Stimulated activated CD8-positive, alpha-beta memory T cell treated with anti-CD3 and anti-CD28 coated beads, Interleukin-12 subunit alpha, Interleukin-12 subunit beta, amount 100 ng/mL, for 1 hour (primary cell): ENCODE results near the gene PADI4.
"Not testable (repeated sequence)": the region's sequence is repeated elsewhere in the genome, so short reads cannot be mapped to it uniquely, and the experiment has no call there.

Experiments
- DNase-seq: peaks from one replicate; pipeline ENCODE4 v3.0.0-alpha.2; 2020; ENCODE audit warnings: low read depth

Gene PADI4

GRCh38 chr1:17314491-17314971 is 6.5 kb downstream of the PADI4 start:
- no peak for DNase-seq

DNA sequence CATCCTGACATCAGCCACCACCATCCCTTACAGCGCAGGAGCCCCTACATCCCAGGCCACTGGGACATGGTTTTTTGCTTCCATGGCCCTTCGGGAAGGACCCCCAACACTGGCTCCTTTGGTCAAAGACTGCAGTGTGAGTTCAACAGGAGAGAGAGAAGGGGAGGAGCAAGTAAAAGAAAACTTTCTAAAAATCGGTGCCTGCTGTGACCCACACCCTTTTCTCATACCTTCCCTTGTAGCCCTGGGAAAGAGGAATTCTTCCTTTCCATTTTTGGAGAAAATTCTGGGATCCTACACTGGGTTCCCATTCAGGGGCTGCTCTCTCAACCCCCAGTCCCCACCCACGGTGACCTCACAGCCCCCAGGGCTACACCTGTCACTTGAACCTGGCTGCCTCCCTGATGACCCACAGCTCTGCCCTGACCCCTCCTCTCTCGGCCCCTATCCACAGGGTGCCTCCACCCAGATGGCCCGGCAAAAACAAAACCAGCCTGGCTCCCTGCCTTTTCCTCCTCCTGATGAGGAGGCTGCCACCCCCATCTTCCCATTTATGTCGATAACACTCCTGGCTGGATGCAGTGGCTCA is 7.6 kb downstream of the PADI4 start:
- no peak for DNase-seq

DNA sequence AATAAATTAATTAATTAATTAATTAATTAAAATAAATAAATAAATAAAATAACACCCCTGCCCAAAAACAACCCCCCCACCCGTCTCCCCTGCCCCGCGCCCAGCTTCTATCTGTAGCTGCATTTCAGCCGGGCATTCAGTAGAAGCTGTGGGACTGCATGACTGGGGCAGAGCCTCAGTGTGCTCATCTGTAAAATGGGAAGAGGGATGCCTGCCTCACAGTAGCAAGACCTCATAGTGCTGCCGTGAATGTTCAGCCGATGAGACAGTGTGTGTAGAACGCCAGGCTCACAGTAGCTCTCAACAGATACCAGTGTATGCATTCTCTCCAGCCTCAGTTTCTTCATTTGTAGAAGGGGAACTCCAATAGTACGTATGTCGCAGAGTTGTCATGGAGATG is 8.7 kb downstream of the PADI4 start:
- DNase-seq = no peak

GRCh38 chr1:17318262-17318661 is 10.3 kb downstream of the PADI4 start:
- no peak for DNase-seq

GRCh38 chr1:17319561-17320350 is 11.8 kb downstream of the PADI4 start:
- DNase-seq = no peak

DNA sequence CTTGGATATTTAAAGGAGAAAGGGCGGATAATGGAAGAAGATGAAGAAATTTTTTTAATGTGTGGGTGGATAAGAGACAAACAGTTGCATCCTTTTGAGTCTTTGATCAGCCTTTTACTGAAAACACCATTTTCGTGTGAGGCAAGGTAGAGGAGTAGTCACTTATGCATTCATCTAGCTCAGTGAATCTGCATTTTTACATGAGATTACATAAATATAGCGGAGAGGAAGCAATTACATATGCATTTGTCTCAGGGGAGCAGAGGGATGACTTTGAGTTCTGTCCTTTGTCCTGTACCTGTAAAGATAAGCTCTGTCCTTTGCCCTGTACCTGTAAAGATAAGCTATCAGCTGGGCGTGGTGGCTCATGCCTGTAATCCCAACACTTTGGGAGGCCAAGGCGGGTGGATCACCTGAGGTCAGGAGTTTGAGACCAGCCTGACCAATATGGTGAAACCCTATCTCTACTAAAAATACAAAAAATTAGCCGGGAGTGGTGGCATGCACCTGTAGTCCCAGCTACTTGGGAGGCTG is 13.9 kb downstream of the PADI4 start:
- DNase-seq = not testable (repeated sequence)

DNA sequence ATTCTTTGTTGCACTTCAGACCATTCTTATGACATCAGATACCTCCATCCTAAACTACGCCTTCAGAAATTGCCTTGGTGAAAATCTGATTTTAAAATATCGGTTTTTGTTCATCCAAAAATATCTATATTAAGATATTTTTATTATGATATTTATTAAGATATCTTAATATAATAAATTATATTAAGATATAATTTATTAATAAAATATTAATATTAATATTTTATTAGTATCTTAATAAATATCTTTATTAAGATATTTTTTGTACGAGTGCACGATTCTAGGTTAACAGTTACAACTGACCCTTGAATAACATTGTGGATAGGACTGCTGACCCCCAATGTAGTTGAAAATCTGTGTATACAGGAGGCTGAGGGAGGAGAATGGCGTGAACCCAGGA is 20.9 kb downstream of the PADI4 start:
- DNase-seq = no peak

DNA sequence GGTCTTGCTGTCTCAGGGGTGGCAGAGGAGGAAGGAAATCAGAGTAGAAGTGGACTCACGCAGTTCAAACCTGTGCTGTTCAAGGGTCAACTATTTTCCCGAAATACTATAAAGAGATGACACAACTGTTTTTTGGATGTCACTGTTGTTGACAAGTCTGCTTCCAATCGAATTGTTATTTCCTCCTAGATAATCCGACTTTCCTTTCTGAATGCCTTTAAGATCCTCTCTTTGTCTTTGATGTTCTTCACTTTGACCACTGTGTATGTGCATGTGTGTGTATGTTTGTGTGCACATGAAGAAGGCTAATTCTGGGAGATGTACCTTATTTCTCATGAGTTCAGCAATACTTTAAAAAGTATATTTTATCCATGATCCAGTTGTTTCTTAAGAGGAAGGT is 21.6 kb downstream of the PADI4 start:
- DNase-seq = no peak

GRCh38 chr1:17330856-17331255 is 22.9 kb downstream of the PADI4 start:
- DNase-seq = no peak

GRCh38 chr1:17333081-17333480 is 25.1 kb downstream of the PADI4 start:
- DNase-seq = no peak

DNA sequence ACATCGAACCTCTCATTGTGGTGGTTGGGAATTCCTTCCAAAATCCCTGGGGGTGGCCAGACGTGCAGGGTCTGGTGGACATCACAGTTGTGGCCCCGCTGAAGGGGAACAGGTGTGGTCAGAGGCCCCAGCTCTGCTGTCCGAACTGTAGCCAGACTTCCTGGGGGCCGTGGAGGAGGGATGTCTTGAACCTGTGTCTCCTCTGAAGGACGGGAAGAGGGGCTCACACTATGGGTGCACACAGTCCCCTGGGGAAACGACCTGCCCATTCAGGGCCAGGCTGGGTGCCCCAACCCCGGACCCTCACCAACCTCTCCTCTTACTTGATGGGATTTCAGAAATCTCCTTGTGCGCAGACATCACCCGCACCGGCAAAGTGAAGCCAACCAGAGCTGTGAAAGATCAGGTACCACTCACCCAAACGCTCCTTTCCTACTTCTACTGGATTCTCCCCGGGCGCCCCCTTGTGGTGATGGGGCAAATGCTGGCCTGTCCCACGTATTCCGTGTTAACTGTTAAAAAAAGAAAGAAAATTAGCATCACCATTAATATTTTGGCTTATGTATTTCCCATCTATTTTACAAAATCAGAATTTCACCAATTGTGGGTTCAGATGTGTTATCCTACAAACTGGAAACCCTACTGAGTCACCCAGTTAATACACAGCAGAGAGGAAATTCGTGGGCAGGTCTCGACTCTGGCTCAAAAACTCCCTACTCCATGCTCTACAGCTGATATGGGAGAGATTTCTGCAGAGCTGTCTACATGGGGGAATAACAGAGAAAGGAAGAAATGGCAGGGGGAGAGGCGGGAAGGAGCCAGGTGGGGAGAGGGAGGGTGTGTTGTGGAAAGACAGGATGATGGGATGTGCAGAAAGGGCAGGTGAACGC is 28.1 kb downstream of the PADI4 start:
- peak; percentile 42 for DNase-seq

- no peak for DNase-seq
Measured at GRCh38 chr1:17338706-17339493, 30.9 kb downstream of the PADI4 start.

DNA sequence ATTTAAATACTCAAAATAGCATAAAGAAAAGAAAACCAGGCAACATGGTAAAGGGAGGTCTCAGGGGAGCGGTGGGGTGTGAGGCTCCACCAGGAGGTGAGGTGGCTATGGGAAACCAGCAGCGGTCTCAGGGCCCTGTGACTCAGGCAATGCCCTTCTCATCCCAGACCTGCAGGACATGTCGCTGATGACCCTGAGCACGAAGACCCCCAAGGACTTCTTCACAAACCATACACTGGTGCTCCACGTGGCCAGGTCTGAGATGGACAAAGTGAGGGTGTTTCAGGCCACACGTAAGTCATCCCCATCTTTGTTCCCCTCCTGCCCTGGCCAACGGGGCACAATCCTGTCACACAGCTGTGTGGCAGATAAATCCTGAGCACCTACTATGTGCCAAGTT is 31.5 kb downstream of the PADI4 start:
- DNase-seq = no peak

DNA sequence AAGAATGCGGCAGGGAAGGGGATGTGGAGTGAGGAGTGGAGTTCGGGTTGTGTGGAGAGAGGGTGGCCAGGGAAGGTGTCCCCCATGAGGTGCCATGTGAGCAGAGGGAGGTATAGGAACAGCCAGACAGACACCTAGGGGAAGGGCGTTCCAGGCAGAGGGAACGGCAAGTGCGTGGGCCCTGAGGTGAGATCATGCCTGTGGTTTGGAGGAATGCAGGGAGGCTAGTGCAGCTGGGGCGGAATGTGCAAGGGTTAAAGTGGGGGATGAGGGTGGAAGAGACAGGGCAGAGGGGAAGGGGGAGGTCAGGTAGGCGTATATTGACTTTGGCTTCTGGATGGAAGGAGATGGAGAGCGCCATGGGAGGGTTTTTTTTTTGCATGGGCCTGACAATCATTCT is 32.4 kb downstream of the PADI4 start:
- DNase-seq = no peak

- DNase-seq = no peak
Measured at GRCh38 chr1:17342014-17342441, 34.0 kb downstream of the PADI4 start.

- DNase-seq = not testable (repeated sequence)
Measured at GRCh38 chr1:17345506-17345905, 37.5 kb downstream of the PADI4 start.

- no peak for DNase-seq
Measured at GRCh38 chr1:17346046-17346789, 38.2 kb downstream of the PADI4 start.

DNA sequence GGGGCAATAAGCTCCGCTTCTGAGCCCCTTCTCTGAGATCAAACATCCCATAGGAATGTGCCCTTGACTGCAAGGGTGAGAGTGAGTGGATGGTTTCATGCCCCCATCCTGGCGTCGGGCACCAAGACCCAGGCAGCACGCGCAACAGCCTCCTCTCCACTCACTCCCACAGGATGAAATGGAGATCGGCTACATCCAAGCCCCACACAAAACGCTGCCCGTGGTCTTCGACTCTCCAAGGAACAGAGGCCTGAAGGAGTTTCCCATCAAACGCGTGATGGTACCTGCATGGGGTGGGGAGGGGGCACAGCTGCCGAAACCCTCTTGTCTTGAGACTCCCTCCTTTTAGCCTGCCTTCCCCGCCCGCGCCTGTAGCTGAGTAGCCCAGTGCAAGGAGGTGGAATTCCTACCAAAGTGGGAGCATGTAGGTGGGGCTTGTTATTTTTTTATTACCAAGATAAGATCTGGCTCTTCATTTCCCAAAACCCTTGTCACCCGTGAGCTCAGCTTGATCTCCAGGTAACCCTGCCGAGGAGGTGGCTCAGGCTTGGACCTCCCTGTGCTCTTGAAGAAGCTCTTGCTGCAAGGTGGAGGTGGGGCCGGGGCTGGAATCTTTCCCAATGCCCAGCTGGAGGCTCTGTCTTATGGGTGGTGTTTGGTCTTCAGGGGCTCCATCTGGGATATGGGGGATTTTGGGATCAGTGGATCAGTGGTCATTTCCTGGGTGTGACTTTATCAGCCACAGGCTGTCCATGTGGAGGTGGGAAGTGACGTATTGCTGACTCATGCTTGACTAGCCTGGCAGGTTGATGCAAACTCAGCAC is 40.0 kb downstream of the PADI4 start:
- DNase-seq = no peak

DNA sequence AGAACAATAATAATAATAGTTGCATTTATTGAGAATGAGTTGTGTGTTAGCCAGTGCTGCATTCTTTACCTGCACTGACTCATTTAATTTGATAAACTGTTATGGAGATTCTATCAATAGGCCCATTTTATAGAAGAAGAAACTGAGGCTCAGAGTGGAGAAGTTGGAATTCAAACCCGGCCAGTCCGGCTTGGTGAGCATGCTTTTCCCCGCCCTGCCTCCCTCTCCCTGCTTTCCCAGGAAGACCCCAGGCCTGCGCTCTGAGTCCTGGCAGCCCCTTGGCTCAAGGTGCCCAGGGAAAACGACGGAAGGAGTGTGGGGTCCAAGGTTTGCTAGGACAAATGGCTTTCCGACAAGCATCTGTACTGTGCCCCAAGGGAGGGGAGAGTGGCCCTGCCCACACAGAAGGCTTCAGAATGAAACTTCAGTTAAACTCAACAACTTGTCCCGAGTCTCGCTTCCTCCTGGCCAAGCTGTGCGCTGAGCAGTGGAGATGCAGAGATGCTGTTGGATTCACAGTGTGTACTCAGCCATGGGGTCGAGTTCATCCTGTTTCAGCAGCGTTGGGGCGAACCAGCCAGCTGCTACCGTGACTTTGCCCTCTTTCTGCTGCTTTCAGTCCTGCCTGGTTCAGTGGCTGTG is 40.7 kb downstream of the PADI4 start:
- DNase-seq = no peak
